Uterus (tissue), 4 donors: ENCODE data around the gene ADK. TPM values are rescaled to one million over a fixed set of nuclear protein-coding genes. Genes with fewer than 3 reads are reported as not detected.

Experiments
- DNase-seq, 2 donors: peaks; one replicate each; pipeline ENCODE4 v3.0.0-alpha.2; 2019 to 2020
- H3K27ac ChIP-seq, 2 donors: fragments of 200-600 bp; sonication (generic); 1 replicate in 1 of 2; 2 replicates in 1 of 2; pipeline ENCODE4 v1.5.1; 2016 to 2018
- H3K27me3 ChIP-seq, 2 donors: fragments of 200-600 bp; sonication (generic); one replicate each; pipeline ENCODE4 v1.5.1; 2018 to 2019; ENCODE audit warnings: control low read depth in 1 of 2
- H3K36me3 ChIP-seq, 2 donors: fragments of 200-600 bp; sonication (generic); one replicate each; pipeline ENCODE4 v1.5.1; 2019; ENCODE audit warnings: control low read depth in 1 of 2
- H3K4me1 ChIP-seq, 2 donors: fragments of 200-600 bp; sonication (generic); one replicate each; pipeline ENCODE4 v1.5.1; 2018 to 2019; ENCODE audit warnings: control low read depth in 1 of 2
- H3K4me3 ChIP-seq, 2 donors: fragments of 200-600 bp; sonication (generic); 1 replicate in 1 of 2; 2 replicates in 1 of 2; pipeline ENCODE4 v1.5.1; 2018 to 2019; ENCODE audit warnings: mild to moderate bottlenecking in 1 of 2
- H3K9me3 ChIP-seq, 2 donors: fragments of 200-600 bp; sonication (generic); one replicate each; pipeline ENCODE4 v1.5.1; 2019; ENCODE audit warnings: control low read depth in 1 of 2
- POLR2A ChIP-seq, 2 donors: fragments of 450-650 bp; IDR thresholded peaks; one replicate each; pipeline ENCODE4 v1.6.1; 2016; ENCODE audit warnings: antibody characterized with exemption in 2 of 2, mild to moderate bottlenecking in 1 of 2, moderate library complexity in 1 of 2
- intact Hi-C: fragments of 100-400 bp; cut with DNase I; formaldehyde crosslinking; loops from one replicate; pipeline ENCODE4 v1.15.1; 2023; ENCODE audit warnings: low total_unique reads
- total RNA-seq, 4 donors: library from RNA; depleted of rRNA in 3 of 4; stranded (reverse); fragments of >200 nt in 3 of 4; gene quantifications; one replicate each; pipeline versions ENCODE4 v1.1.0 to v1.2.4, GENCODE V29; 2014 to 2023
- TF ChIP-seq, protein P1 (sequence below), 4 experiments: fragments of 200-600 bp in 2 of 4; fragments of 450-650 bp in 2 of 4; sonication (generic) in 2 of 4; IDR thresholded peaks; one replicate each; pipeline ENCODE4 v1.5.1; 2016 to 2019; ENCODE audit warnings: antibody characterized with exemption in 4 of 4, mild to moderate bottlenecking in 2 of 4, moderate library complexity in 1 of 4
- donor health status: DM: yes; HTN: yes; CAD: no.

Gene ADK
- total RNA-seq, 4 donors from 2014 or later, result 12.6 to 41.1 (median 19.0) TPM

DNA sequence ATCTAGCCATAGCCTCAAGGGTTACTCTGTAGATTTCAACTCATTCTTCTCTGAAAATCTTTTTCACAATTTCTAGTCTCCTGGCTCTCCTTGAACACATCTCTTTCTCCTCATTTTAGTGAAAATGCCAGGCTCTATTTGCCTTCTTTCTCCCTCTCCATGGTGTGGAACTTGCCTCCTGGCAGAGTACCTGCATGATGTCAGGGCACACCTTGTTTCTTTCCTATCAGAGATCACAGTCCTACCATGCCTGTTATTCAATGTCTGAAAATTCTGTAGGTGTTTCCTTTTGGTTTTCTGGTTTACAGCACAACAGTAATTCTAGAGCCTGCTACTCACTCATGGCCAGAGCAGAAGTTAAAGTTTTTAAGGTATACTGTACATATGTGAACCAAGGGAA lies 237.8 kb downstream of the ADK start:
- intact Hi-C loops, result no loop called here
- Histone ChIP-seq H3K4me3 (no peak overlapping the region), H3K27ac (no peak overlapping the region), H3K27me3 (no peaks in the 10 kb centered on the region), H3K36me3 (no peaks in the 10 kb centered on the region), H3K4me1 (no peaks in the 10 kb centered on the region), H3K9me3 (no peaks in the 10 kb centered on the region)
- no peak for TF ChIP-seq POLR2A (IDR thresholded peaks at IDR 0.05)
- TF ChIP-seq, protein P1, sequence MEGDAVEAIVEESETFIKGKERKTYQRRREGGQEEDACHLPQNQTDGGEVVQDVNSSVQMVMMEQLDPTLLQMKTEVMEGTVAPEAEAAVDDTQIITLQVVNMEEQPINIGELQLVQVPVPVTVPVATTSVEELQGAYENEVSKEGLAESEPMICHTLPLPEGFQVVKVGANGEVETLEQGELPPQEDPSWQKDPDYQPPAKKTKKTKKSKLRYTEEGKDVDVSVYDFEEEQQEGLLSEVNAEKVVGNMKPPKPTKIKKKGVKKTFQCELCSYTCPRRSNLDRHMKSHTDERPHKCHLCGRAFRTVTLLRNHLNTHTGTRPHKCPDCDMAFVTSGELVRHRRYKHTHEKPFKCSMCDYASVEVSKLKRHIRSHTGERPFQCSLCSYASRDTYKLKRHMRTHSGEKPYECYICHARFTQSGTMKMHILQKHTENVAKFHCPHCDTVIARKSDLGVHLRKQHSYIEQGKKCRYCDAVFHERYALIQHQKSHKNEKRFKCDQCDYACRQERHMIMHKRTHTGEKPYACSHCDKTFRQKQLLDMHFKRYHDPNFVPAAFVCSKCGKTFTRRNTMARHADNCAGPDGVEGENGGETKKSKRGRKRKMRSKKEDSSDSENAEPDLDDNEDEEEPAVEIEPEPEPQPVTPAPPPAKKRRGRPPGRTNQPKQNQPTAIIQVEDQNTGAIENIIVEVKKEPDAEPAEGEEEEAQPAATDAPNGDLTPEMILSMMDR (IDR thresholded peaks at IDR 0.05), result no peak
- DNase-seq, result no peak

DNA sequence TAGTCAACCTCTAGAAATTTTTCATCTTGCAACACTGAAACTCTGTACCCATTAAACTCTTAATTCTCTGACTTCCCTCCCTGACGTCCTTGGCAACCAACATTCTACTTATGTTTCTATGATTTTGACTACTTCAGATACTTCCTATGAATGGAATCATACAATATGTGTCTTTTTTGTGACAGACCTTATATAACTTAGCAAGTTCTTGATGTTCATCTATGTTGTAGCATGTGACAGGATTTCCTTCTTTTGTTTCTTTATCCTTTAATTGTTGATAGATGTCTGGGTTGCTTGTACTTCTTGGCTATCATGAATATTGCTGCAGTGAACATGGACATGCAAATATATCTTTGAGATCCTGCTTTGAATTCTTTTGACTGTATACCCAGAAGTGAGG lies 240.8 kb downstream of the ADK start:
- no peaks in the 10 kb centered on the region for H3K9me3 ChIP-seq
- intact Hi-C loops, result no loop called here
- TF ChIP-seq, protein P1 (IDR thresholded peaks at IDR 0.05), result no peak
- no peak for TF ChIP-seq POLR2A (IDR thresholded peaks at IDR 0.05)
- no peak overlapping the region for H3K4me3 ChIP-seq
- no peak for DNase-seq
- H3K27ac ChIP-seq, result no peak overlapping the region
- H3K27me3 ChIP-seq, result no peaks in the 10 kb centered on the region
- H3K36me3 ChIP-seq, result no peaks in the 10 kb centered on the region
- H3K4me1 ChIP-seq, result no peaks in the 10 kb centered on the region

DNA sequence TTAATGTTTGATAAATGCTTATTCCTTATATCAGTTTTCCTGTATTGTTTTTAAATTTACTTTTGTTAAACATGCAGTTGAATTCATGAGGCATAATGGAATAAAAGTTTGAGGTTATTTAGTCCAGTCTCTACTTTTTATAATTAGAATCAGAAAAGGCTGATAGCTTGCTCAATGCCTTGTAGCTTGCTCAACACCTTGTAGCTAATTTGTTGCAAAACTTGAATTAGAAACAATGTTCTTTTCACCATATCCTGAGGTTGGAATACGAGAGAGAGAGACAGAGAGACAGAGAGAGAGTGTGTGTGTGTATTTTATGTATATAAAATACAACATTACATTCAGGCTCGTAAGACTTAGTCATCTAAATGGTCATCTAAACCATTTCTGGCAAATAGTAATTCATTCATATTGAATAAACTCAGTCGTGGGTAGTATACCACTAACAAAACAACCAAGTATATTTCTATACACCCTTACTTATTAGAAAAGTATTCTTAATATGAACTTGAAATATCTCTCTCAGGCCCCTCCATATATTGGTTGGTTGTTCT lies 243.5 kb downstream of the ADK start:
- intact Hi-C loops, result no loop called here
- H3K4me1 ChIP-seq, result no peaks in the 10 kb centered on the region
- DNase-seq, result no peak
- no peaks in the 10 kb centered on the region for H3K27me3 ChIP-seq
- H3K9me3 ChIP-seq, result no peaks in the 10 kb centered on the region
- H3K27ac ChIP-seq, result no peak overlapping the region
- H3K36me3 ChIP-seq, result no peaks in the 10 kb centered on the region
- TF ChIP-seq, protein P1 (IDR thresholded peaks at IDR 0.05), result no peak
- no peak for TF ChIP-seq POLR2A (IDR thresholded peaks at IDR 0.05)
- no peak overlapping the region for H3K4me3 ChIP-seq

DNA sequence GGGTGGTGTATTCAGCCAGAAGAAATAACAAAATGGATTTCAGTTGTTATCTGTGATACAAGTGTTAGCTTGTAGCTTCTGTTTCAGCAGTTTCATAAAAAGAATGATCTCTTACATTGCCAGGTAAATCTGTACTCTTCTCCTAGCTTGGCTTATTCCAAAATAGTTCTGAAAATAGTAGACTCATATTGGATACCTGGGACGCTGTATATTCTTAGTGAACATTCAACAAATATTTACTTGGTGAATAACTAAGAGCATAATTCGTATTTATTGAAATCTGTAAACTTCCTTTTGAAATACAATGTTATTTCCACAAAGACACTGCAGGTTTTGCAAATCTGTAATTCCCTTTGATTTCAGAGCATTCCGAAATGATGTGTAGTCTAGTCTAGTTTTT lies 249.2 kb downstream of the ADK start:
- no peak for DNase-seq
- Histone ChIP-seq H3K27me3 (no peaks in the 10 kb centered on the region), H3K9me3 (no peaks in the 10 kb centered on the region), H3K27ac (no peak overlapping the region), H3K4me3 (no peak overlapping the region), H3K4me1 (no peaks in the 10 kb centered on the region), H3K36me3 (no peaks in the 10 kb centered on the region)
- intact Hi-C loops, result no loop called here
- TF ChIP-seq, protein P1 (IDR thresholded peaks at IDR 0.05), result no peak
- no peak for TF ChIP-seq POLR2A (IDR thresholded peaks at IDR 0.05)

DNA sequence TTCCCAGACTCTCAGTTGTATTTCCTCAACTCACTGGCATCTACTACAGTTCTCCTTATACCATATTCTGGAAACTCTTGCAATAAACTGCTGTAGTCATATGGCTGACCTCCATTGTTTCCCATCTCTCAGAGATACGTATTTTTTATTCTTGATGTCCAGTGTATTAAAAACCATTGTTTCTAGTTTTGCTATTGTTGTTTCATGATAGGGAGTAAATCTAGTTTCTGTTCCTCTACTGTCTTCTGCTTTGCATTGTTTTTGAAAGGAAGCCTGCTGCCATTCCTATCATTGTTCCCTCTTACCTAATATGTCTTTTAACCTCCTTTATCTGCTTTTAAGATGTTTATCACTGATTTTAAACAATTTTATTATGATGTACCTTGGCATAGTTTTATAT lies 255.0 kb downstream of the ADK start:
- no peaks in the 10 kb centered on the region for H3K9me3 ChIP-seq
- no peaks in the 10 kb centered on the region for H3K27me3 ChIP-seq
- no peaks in the 10 kb centered on the region for H3K36me3 ChIP-seq
- no peaks in the 10 kb centered on the region for H3K4me1 ChIP-seq
- intact Hi-C loops, result no loop called here
- no peak for DNase-seq
- no peak for TF ChIP-seq POLR2A (IDR thresholded peaks at IDR 0.05)
- TF ChIP-seq, protein P1 (IDR thresholded peaks at IDR 0.05), result no peak
- no peak overlapping the region for H3K27ac ChIP-seq
- no peak overlapping the region for H3K4me3 ChIP-seq
